ENCODE measurements around the gene FAM9B.

FAM9B gene

DNA sequence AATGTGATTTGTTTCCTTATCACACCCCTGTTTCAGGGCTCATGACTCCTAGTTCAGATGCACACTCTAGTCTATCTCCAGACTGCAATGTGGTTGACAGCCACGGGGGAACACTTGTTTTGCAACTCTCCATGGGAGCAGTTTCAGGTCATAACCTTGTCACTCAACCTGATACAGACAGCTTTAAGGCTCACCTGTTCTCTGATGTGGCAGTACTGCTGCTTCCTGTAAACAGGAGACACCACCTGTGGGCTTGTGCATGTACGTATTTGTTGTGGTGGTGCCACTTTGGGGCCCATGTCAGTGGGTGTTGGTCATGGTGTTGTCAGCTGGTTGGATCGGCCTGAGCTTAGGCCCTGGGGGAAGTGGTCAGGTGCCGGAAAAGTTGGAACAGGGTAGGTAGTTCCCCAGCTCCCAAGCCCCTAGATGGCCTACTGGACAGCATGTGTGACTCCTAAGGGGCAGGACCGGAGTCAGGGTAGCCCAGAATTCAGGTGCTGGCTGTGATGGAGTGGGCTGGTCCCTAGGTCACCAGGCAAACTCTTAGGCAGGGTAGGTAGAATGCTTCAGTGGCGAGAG lies 46.2 kb downstream of the FAM9B start:
- DNase-seq, result no peak
- intact Hi-C loops (cut with DNase I), result no loop called here

DNA sequence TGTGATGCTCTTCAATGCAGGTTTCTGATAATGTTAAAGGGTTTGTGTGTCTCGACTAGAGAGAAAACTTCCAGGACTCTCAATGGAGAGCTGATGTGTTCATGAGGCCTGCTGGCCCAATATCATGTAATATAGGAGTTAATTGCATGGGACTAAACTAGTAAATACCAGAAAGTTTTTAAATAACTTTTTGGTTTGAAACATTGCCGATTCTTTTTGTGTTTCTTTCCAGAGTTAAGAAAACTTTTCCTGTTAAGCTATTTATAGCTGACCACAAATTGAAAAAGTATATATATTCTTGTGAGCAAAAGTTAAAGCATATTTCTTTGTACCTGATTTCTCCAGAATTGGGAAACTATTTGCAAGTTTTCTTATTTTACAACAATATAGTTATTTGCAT lies 49.7 kb downstream of the FAM9B start:
- intact Hi-C loops (cut with DNase I), result no loop called here
- DNase-seq, result no peak

DNA sequence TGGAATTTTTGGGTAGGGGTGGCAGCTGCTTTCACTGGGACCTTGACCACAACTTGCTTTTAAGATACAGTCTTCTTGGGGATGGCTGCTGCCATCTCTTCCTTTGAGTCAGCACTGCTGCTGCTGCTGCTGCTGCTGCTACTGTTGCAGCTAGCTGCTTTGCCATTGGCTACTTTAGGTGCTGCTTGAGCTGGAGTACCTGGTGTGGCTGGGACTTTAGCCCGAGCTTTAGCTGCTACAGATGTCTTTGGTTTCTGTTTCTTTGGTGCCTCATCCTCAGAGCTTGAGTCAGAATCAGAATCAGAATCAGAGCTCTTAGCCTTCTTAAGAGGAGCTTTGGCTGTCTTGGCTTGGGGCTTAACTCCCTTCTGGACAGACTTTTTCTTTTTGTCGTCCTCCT lies 52.2 kb downstream of the FAM9B start:
- no peak for DNase-seq
- intact Hi-C loops (cut with DNase I), result no loop called here

DNA sequence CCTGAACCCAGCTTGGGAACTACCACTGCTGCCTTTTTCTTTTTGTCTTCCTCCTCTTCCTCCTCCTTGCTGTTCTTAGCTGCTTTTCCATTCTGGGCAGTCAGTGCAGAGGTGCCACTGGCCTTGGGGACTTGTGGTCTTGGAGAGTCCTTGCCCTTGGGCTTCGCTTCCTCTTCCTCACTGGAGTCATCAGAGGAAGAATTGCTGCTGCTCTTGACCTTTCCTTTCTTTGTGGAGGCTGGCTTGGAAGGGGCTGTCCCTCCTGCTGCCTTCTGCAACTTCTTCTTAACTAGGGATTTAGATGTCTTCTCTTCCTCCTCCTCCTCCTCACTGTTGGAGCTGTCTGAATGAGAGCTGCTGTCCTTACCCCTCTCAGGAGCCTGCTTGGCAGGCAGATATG lies 53.2 kb downstream of the FAM9B start:
- no peak for DNase-seq
- intact Hi-C loops (cut with DNase I), result no loop called here

Data from head of caudate nucleus (tissue), 42 donors.